ENCODE data around the gene IL4R.

DNA sequence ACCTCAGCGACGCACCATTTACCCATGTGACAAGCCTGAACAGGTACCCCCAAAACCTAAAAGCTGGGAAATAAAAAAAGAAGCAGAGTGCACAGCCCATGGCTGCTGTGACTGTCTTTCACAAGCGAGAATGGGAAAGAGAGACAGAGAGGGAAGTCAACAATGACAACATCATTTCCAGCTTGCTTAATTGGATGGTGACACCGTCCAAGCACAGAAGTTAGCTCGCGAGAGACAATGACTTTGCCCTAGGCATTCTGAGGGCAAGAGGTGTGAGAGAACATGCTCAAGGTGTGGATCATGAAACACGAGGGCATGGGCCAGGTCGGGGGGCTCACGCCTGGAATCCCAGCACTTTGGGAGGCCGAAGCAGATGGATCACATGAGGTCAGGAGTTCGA is 25.9 kb upstream of the IL4R start:
- TF ChIP-seq, protein P1, sequence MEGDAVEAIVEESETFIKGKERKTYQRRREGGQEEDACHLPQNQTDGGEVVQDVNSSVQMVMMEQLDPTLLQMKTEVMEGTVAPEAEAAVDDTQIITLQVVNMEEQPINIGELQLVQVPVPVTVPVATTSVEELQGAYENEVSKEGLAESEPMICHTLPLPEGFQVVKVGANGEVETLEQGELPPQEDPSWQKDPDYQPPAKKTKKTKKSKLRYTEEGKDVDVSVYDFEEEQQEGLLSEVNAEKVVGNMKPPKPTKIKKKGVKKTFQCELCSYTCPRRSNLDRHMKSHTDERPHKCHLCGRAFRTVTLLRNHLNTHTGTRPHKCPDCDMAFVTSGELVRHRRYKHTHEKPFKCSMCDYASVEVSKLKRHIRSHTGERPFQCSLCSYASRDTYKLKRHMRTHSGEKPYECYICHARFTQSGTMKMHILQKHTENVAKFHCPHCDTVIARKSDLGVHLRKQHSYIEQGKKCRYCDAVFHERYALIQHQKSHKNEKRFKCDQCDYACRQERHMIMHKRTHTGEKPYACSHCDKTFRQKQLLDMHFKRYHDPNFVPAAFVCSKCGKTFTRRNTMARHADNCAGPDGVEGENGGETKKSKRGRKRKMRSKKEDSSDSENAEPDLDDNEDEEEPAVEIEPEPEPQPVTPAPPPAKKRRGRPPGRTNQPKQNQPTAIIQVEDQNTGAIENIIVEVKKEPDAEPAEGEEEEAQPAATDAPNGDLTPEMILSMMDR (IDR thresholded peaks at IDR 0.05), result no peak
- TF ChIP-seq POLR2A (IDR thresholded peaks at IDR 0.05) (no peak), POLR2AphosphoS5 (IDR thresholded peaks at IDR 0.05; ENCODE audit: insufficient read depth in 1 of 2, low read depth in 1 of 2) (no peak)
